AG09319 (cell line): ENCODE data around the gene PIK3IP1.
"Not testable (repeated sequence)": the region's sequence is repeated elsewhere in the genome, so short reads cannot be mapped to it uniquely, and the experiment has no call there.

ENCODE experiments used
- DNase-seq: peaks from one replicate; pipeline ENCODE4 v3.0.0-alpha.2; 2010; ENCODE audit warnings: low read depth; ENCODE audit errors: extremely low read depth
- TF ChIP-seq, protein P1 (sequence below): IDR thresholded peaks from 2 replicates; pipeline ENCODE4 v1.5.1; 2011; ENCODE audit warnings: low read depth, mild to moderate bottlenecking, inconsistent platforms, low read length, moderate library complexity

PIK3IP1 gene

DNA sequence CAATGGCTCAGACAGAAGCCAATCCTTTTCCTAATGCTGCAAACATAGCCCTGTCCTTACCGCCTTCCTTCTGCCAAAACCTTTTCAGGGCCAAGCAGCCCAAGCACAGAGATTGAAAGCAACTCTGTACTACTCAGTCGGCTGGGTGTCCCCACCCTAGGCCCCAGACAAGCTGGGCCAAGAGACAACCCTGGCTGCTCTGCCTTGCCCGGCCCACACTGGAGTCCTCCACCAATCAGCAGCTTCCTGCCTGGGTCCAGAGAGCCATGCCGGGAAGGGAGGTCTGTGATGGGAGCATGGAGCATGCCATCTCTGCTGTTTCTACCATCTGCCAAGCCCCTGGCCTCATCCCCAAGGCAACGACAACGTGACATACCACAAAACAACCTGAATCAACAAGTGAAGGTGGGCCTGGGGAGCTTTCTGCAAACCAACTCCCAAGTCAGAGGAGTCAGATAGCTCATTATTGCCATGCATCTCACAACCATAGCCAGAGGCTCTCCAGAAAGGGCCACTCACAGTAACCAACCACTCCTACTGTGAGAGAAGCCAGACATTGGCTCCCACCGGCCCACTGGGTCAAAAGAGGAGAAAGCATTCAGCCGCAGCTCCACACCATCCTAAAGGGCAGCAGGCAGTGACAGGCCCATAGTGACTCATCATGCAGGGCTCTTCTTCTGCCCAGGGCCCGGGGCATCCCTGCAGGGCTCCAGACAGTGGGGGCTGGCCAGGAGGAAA, 35.7 kb upstream of the PIK3IP1 start:
- TF ChIP-seq, protein P1, sequence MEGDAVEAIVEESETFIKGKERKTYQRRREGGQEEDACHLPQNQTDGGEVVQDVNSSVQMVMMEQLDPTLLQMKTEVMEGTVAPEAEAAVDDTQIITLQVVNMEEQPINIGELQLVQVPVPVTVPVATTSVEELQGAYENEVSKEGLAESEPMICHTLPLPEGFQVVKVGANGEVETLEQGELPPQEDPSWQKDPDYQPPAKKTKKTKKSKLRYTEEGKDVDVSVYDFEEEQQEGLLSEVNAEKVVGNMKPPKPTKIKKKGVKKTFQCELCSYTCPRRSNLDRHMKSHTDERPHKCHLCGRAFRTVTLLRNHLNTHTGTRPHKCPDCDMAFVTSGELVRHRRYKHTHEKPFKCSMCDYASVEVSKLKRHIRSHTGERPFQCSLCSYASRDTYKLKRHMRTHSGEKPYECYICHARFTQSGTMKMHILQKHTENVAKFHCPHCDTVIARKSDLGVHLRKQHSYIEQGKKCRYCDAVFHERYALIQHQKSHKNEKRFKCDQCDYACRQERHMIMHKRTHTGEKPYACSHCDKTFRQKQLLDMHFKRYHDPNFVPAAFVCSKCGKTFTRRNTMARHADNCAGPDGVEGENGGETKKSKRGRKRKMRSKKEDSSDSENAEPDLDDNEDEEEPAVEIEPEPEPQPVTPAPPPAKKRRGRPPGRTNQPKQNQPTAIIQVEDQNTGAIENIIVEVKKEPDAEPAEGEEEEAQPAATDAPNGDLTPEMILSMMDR: no peak
- no peak for DNase-seq

DNA sequence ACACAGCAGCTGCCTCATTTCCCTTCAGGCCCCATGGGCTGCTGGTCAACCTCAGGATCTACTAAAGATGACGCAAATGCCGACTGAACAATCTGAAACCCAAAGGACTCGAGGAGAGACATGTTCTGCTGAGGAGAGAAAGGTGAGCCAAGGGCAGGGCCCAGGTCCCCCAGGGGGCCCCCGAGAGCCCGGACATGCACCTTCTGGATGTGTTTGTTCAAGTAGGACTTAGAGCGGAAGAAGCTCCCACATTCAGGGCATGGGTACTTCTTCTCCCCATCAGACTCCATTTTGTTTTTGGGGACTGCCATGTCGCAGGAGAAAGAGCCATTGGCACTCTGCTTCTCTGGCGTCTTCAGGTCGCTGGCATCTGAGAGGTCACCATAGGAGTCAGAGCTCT, 34.6 kb upstream of the PIK3IP1 start:
- DNase-seq: no peak
- TF ChIP-seq, protein P1: no peak

DNA sequence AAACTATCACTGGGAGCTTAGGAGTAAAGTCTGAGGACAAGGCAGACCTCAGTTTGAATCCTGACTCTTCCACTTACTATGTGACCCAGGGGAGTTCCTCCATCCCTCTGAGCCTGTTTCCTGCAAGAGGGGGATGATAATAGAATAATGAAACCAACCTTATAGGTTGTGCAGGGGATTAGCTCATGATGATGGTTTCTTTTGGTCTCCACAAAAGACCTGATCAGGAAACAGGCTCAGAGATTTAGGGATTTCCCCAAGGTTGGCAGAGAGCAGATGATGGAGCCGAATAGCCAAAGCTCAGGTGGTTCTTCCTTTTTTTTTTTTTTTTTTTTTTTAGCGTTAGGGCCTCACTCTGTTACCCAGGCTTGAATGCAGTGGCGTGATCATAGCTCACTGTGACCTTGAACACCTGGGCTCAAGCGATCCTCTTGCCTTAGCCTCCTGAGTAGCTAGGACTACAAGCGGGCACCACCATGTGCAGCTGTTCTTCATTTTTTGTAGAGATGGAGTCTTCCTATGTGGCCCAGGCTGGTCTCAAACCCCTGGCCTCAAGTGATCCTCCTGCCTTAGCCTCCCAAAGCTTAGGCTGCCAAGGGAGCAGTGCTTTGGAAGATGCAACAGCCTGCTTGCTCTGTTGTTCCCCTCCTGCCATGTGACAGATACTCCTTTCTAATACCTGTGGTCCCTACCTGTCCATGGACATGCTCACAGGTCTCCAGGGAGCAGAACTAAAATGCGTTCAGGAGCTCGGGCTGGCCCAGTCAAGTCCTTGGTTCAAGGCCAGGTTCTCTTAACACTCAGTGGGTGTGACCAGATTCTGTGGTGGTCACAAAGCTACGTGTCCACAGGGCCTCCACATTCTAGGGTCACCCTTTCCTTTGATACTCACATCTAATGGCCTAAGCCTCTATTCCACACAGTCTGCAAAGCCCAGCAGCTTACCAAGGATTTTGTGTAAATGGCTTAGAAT, 31.6 kb upstream of the PIK3IP1 start:
- DNase-seq: no peak
- TF ChIP-seq, protein P1: no peak

DNA sequence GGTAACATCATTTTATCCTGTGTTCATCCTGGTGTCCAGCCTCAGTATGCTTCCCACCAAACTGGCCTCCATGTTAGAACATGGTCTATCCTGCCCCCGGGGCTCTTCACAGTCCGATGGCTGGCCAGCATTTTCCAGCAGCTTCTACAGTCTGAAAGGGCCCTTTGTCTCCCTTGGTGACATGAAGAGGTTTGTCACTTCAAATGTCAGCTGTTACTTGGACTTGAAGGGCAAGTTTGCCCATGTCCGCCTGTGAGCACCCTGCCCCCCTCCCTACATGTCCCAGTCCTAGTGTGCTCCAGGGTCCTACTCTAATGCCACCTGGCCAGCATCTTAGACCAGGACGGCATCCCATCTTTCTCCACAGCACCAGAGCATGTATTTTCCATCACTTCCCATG, 29.1 kb upstream of the PIK3IP1 start:
- DNase-seq: no peak

DNA sequence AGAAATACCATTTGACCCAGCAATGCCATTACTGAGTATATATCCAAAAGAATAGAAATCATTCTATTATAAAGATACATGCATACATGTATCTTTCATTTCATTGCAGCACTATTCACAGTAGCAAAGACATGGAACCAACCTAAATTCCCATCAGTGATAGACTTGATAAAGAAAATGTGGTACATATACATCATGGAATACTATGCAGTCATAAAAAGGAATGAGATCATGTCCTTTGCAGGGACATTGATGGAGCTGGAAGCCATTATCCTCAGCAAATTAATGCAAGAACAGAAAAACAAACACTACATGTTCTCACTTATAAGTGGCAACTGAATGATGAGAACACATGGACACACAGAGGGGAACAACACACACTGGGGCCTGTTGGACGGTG, 21.9 kb upstream of the PIK3IP1 start:
- DNase-seq: not testable (repeated sequence)

More for the DNA sequence above, 29.1 kb upstream of the PIK3IP1 start:
- TF ChIP-seq, protein P1: no peak

DNA sequence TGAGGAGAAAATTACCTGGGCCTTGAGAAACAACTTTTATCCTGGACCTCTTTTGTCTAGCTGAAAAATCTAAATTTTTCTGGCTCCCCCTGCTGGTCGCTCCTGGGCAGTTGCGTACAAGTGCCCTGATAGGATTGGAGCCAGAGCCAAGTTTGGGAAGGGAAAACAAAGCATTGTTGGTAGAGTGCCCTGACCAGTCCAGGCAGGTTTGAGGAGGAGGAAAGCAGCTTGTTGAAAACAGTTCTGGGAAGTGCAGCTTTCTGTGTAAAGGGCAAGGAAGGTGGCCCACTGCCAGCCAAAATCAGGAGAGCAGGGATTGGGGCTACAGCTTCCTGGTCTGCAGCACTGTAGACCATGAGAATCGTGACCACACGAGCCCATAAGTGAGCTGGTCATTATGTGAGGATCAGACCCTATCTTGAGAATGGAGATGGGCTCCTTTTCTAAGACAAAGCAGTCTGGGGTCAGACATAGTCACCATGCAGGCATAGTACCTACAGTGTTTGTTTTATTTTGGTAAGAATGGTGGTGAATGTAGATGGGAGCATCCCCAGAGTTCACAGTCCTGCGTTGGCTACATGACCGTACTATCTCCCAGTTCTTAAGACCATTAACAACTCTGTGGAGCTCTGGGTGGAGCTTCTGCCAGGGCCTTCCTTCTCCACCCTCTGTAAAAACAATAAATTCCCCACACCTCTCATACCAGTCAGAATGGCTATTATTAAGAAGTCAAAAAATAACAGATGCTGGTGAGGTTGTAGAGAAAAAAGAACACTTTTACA, 21.3 kb upstream of the PIK3IP1 start:
- TF ChIP-seq, protein P1: peak; percentile 97
- peak; percentile 44 for DNase-seq

DNA sequence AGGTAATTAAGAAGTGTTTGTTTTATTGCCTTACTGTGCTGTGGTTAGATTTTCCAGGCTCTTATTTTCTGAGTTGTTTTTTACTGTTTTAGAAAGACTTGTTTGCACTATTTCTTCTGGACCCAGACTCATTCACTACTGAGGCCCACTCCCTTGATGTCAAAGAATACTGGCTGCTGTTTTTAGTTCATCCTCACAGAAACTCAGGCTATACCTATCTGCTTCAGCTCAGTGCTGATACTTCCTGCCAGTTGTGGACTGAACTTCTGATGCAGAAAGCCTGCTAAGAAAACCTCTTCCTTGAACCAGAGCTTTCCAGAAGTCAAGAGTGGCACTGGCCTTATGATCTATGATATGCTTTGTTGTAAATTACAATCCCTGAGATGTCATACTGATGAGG, 15.9 kb upstream of the PIK3IP1 start:
- DNase-seq: no peak
- TF ChIP-seq, protein P1: no peak
